Loucy (cell line): ENCODE data around the gene VAT1.

ENCODE experiments used
- H2AFZ ChIP-seq: fragments of 200-600 bp; sonication (generic); 2 replicates; pipeline ENCODE4 v1.6.0; 2016; ENCODE audit warnings: antibody characterized with exemption, mild to moderate bottlenecking, low read length, moderate library complexity
- H3F3A ChIP-seq: fragments of 200-600 bp; 2 replicates; pipeline ENCODE4 v1.6.0; 2016; ENCODE audit warnings: antibody characterized with exemption, low read depth, mild to moderate bottlenecking
- H3K27me3 ChIP-seq: fragments of 200-600 bp; sonication (generic); 2 replicates; pipeline ENCODE4 v1.6.1; 2014; ENCODE audit warnings: low read length, mild to moderate bottlenecking; ENCODE audit not compliant: insufficient read depth, poor library complexity, severe bottlenecking
- H3K36me3 ChIP-seq: fragments of 200-600 bp; sonication (generic); 2 replicates; pipeline ENCODE4 v1.6.1; 2016; ENCODE audit warnings: low read length; ENCODE audit not compliant: insufficient read depth
- H3K4me1 ChIP-seq: fragments of 200-600 bp; sonication (generic); 2 replicates; pipeline ENCODE4 v1.5.1; 2014; ENCODE audit warnings: low read length, mild to moderate bottlenecking; ENCODE audit not compliant: insufficient read depth, poor library complexity, severe bottlenecking
- H3K4me2 ChIP-seq: fragments of 200-600 bp; sonication (generic); 2 replicates; pipeline ENCODE4 v1.6.0; 2014; ENCODE audit warnings: antibody characterized with exemption, low read length, low read depth, mild to moderate bottlenecking; ENCODE audit not compliant: poor library complexity, severe bottlenecking
- H3K4me3 ChIP-seq: fragments of 200-600 bp; sonication (generic); 2 replicates; pipeline ENCODE4 v1.5.1; 2014; ENCODE audit warnings: low read length, mild to moderate bottlenecking, mixed read lengths; ENCODE audit not compliant: poor library complexity, severe bottlenecking
- H3K79me2 ChIP-seq: fragments of 200-600 bp; sonication (generic); 2 replicates; pipeline ENCODE4 v1.6.1; 2014; ENCODE audit warnings: low read length; ENCODE audit not compliant: insufficient read depth
- H3K9ac ChIP-seq: fragments of 200-600 bp; sonication (generic); 2 replicates; pipeline ENCODE4 v1.6.0; 2014; ENCODE audit warnings: mild to moderate bottlenecking, low read depth, low read length, moderate library complexity; ENCODE audit not compliant: poor library complexity, severe bottlenecking
- H3K9me2 ChIP-seq: fragments of 200-600 bp; sonication (generic); replicated peaks from 2 replicates; pipeline ENCODE4 v1.6.1; 2016; ENCODE audit warnings: low read depth, low read length, mixed read lengths
- H3K9me3 ChIP-seq: fragments of 200-600 bp; sonication (generic); 2 replicates; pipeline ENCODE4 v1.6.1; 2014; ENCODE audit warnings: mild to moderate bottlenecking, antibody characterized with exemption, low read length, low read depth; ENCODE audit not compliant: insufficient read depth
- H4K20me1 ChIP-seq: fragments of 200-600 bp; sonication (generic); 2 replicates; pipeline ENCODE4 v1.6.0; 2014; ENCODE audit warnings: antibody characterized with exemption, low read length, mild to moderate bottlenecking; ENCODE audit not compliant: insufficient read depth, poor library complexity, severe bottlenecking
- EZH2phosphoT487 ChIP-seq: fragments of 200-600 bp; IDR thresholded peaks from 2 replicates; pipeline ENCODE4 v1.6.1; 2018; ENCODE audit warnings: antibody characterized with exemption, mild to moderate bottlenecking, moderate library complexity, borderline replicate concordance
- TF ChIP-seq, protein P1 (sequence below): fragments of 200-600 bp; sonication (generic); conservative IDR thresholded peaks from 2 replicates; pipeline ENCODE4 v1.5.1; 2014; ENCODE audit warnings: mild to moderate bottlenecking, antibody characterized with exemption, low read length

VAT1 gene

DNA sequence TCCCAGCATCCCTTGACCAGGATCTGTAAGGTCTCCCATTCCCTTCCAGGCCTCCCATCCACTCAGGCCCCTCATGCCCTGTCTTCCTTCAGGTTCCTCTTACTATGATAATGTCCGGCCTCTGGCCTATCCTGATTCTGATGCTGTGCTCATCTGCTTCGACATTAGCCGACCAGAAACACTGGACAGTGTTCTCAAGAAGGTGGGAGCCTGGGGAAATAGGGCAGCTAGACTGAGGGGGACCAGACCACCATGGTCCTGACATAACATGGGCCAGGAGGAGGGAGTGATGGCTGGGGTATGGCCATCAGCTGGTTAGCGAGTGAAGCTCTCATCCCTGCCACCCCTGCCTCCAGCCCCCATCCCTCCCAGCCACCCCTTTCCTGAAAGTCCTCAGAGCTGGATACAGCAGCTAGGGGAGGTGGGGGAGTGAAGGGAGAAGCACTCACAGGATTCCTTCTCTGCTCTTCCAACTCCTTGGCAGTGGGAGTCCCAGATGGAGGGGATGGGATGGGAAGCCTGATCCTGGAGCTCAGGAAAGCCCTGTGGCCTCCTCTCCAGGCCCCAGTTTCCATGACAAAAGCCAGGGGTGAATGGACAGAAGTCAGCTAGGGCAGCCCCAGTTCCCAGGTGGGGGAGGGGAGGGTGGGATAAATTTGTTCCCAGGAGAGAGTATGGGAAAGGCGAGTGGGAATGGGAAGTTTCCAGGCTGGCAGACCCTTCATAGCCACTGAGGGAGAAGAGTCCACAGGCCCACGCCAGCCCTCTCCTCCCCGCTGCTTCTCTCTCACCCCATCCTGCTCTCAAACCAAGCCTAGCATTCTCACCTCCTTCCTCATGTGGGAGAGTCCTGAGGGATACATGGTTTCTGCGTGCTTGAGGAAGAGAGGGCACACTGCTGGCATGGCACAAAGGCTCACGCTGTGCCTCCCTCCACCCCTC is 5.2 kb upstream of the VAT1 start:
- H3F3A ChIP-seq = peaks cover 7% of the 10 kb centered on the region; the same call in 1 of the 2 replicates
- no peak overlapping the region for H3K9ac ChIP-seq
- no peaks in the 10 kb centered on the region for H3K36me3 ChIP-seq
- no peaks in the 10 kb centered on the region for H4K20me1 ChIP-seq
- TF ChIP-seq EZH2phosphoT487 = no peak
- TF ChIP-seq, protein P1, sequence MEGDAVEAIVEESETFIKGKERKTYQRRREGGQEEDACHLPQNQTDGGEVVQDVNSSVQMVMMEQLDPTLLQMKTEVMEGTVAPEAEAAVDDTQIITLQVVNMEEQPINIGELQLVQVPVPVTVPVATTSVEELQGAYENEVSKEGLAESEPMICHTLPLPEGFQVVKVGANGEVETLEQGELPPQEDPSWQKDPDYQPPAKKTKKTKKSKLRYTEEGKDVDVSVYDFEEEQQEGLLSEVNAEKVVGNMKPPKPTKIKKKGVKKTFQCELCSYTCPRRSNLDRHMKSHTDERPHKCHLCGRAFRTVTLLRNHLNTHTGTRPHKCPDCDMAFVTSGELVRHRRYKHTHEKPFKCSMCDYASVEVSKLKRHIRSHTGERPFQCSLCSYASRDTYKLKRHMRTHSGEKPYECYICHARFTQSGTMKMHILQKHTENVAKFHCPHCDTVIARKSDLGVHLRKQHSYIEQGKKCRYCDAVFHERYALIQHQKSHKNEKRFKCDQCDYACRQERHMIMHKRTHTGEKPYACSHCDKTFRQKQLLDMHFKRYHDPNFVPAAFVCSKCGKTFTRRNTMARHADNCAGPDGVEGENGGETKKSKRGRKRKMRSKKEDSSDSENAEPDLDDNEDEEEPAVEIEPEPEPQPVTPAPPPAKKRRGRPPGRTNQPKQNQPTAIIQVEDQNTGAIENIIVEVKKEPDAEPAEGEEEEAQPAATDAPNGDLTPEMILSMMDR = no peak
- no peak overlapping the region for H3K4me3 ChIP-seq
- peaks cover 17% of the 10 kb centered on the region for H3K4me1 ChIP-seq
- no peaks in the 10 kb centered on the region for H3K9me2 ChIP-seq
- H3K27me3 ChIP-seq = no peaks in the 10 kb centered on the region
- H3K4me2 ChIP-seq = no peak overlapping the region
- no peaks in the 10 kb centered on the region for H3K9me3 ChIP-seq
- H2AFZ ChIP-seq = no peak overlapping the region
- no peaks in the 10 kb centered on the region for H3K79me2 ChIP-seq

DNA sequence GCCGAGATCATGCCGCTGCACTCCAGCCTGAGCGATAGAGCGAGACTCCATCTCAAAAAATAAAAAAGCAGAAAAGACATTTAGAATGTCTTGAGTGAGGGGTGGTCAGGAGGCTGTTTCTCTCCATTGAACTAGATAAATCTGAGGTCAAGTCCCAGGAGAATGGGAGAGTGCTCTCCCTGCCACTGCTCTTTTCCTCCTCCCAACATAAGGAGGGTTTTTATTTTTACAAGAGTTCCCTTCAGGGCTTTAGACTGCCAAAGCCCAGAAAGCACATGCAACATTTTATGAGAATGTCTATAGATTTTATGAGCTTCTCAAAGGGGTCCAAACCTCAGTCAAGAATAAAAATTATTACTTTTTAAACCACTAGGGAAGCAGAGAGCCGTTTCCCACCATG is 4.4 kb upstream of the VAT1 start:
- peaks cover 4% of the 10 kb centered on the region; the same call in 1 of the 2 replicates for H3K79me2 ChIP-seq
- H3K36me3 ChIP-seq = no peaks in the 10 kb centered on the region
- peaks cover 11% of the 10 kb centered on the region; the same call in 1 of the 2 replicates for H3F3A ChIP-seq
- H2AFZ ChIP-seq = no peak overlapping the region
- TF ChIP-seq, protein P1 = no peak
- TF ChIP-seq EZH2phosphoT487 = no peak
- no peaks in the 10 kb centered on the region for H3K27me3 ChIP-seq
- H3K9ac ChIP-seq = no peak overlapping the region
- H4K20me1 ChIP-seq = no peaks in the 10 kb centered on the region
- no peak overlapping the region for H3K4me2 ChIP-seq
- H3K4me1 ChIP-seq = peaks cover 17% of the 10 kb centered on the region
- H3K9me2 ChIP-seq = no peaks in the 10 kb centered on the region
- no peak overlapping the region for H3K4me3 ChIP-seq
- no peaks in the 10 kb centered on the region for H3K9me3 ChIP-seq

DNA sequence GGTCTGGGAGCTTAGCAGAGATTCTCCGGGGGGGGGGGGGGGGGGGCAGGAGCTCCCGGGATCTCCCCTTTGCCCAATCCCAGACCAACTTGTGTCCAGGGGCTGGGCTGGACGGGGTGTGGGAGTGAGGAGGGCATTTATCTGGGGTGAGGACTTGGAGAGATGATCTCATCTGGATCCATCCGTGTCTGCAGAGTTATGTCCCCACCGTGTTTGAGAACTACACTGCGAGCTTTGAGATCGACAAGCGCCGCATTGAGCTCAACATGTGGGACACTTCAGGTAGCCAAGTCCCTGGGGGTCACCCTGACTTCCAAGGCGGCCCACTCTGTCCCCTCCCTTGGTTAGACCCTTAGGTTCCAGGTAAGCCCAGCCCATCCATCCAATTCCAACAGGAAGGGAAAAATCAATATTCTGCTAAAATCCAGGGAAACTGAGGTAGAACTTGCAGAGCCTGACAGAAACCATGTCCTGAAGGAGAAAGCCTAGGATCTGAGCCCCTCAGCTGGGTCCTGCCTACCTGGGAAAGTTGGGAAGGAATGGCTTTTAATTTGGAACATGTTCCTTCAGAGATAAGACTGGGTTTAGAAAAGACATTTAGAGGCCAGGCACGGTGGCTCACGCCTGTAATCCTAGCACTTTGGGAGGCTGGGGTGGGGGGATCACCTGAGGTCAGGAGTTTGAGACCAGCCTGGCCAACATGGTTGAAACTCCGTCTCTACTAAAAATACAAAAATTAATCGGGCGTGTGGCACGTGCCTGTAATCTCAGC is 3.8 kb upstream of the VAT1 start:
- no peak overlapping the region for H3K4me2 ChIP-seq
- no peak for TF ChIP-seq EZH2phosphoT487
- TF ChIP-seq, protein P1 = no peak
- peaks cover 9% of the 10 kb centered on the region for H3K79me2 ChIP-seq
- H3F3A ChIP-seq = peaks cover 11% of the 10 kb centered on the region; the same call in 1 of the 2 replicates
- H3K4me3 ChIP-seq = no peak overlapping the region
- no peaks in the 10 kb centered on the region for H3K27me3 ChIP-seq
- no peaks in the 10 kb centered on the region for H3K9me2 ChIP-seq
- H3K9ac ChIP-seq = no peak overlapping the region
- H3K4me1 ChIP-seq = peaks cover 19% of the 10 kb centered on the region
- no peaks in the 10 kb centered on the region for H3K36me3 ChIP-seq
- no peaks in the 10 kb centered on the region for H3K9me3 ChIP-seq
- peaks cover under 1% of the 10 kb centered on the region for H4K20me1 ChIP-seq
- H2AFZ ChIP-seq = no peak overlapping the region
